IPS-18a (cell line): Measurements from ENCODE around the gene PRR29.

Experiments used
- H3K27ac ChIP-seq: one replicate; pipeline ENCODE4 v1.5.1; 2013; ENCODE audit warnings: low read length
- H3K27me3 ChIP-seq: one replicate; pipeline ENCODE4 v1.6.1; 2013; ENCODE audit warnings: mild to moderate bottlenecking, low read length; ENCODE audit not compliant: control insufficient read depth, insufficient read depth
- H3K36me3 ChIP-seq: one replicate; pipeline ENCODE4 v1.6.1; 2013; ENCODE audit warnings: low read depth, low read length; ENCODE audit not compliant: control insufficient read depth
- H3K4me1 ChIP-seq: one replicate; pipeline ENCODE4 v1.6.1; 2013; ENCODE audit warnings: low read depth, low read length; ENCODE audit not compliant: control insufficient read depth
- H3K4me3 ChIP-seq: one replicate; pipeline ENCODE4 v1.5.1; 2013; ENCODE audit warnings: low read length
- H3K9ac ChIP-seq: one replicate; pipeline ENCODE4 v1.6.1; 2013; ENCODE audit warnings: mild to moderate bottlenecking, low read length, moderate library complexity
- H3K9me3 ChIP-seq: one replicate; pipeline ENCODE4 v1.6.1; 2013; ENCODE audit warnings: low read depth, low read length; ENCODE audit not compliant: control insufficient read depth

The PRR29 gene

GRCh38 chr17:64024781-64025731 is 26.9 kb downstream of the PRR29 start:
- H3K27me3 ChIP-seq = no peaks in the 10 kb centered on the region
- no peaks in the 10 kb centered on the region for H3K36me3 ChIP-seq
- no peaks in the 10 kb centered on the region for H3K4me1 ChIP-seq
- no peak overlapping the region for H3K27ac ChIP-seq
- no peak overlapping the region for H3K4me3 ChIP-seq
- no peak overlapping the region for H3K9ac ChIP-seq
- H3K9me3 ChIP-seq = no peaks in the 10 kb centered on the region

GRCh38 chr17:64025732-64026294 is 27.7 kb downstream of the PRR29 start:
- Histone ChIP-seq H3K36me3 (no peaks in the 10 kb centered on the region), H3K27me3 (no peaks in the 10 kb centered on the region), H3K27ac (no peak overlapping the region), H3K9me3 (no peaks in the 10 kb centered on the region), H3K4me1 (no peaks in the 10 kb centered on the region), H3K9ac (no peak overlapping the region), H3K4me3 (no peak overlapping the region)

GRCh38 chr17:64028874-64029464 is 30.8 kb downstream of the PRR29 start:
- Histone ChIP-seq H3K4me1 (no peaks in the 10 kb centered on the region), H3K9me3 (no peaks in the 10 kb centered on the region), H3K4me3 (no peak overlapping the region), H3K9ac (no peak overlapping the region), H3K36me3 (no peaks in the 10 kb centered on the region), H3K27me3 (no peaks in the 10 kb centered on the region), H3K27ac (no peak overlapping the region)

GRCh38 chr17:64032081-64032480 is 33.9 kb downstream of the PRR29 start:
- Histone ChIP-seq H3K4me3 (no peak overlapping the region), H3K9me3 (no peaks in the 10 kb centered on the region), H3K9ac (no peak overlapping the region), H3K36me3 (no peaks in the 10 kb centered on the region), H3K4me1 (no peaks in the 10 kb centered on the region), H3K27ac (no peak overlapping the region), H3K27me3 (no peaks in the 10 kb centered on the region)

- H3K36me3 ChIP-seq = no peaks in the 10 kb centered on the region
- H3K27me3 ChIP-seq = no peaks in the 10 kb centered on the region
- no peak overlapping the region for H3K27ac ChIP-seq
- no peak overlapping the region for H3K4me3 ChIP-seq
- no peaks in the 10 kb centered on the region for H3K4me1 ChIP-seq
- H3K9ac ChIP-seq = no peak overlapping the region
- no peaks in the 10 kb centered on the region for H3K9me3 ChIP-seq
These were observed 38.2 kb downstream of the PRR29 start for GRCh38 chr17:64036198-64036922.

GRCh38 chr17:64037180-64037579 is 39.0 kb downstream of the PRR29 start:
- H3K9ac ChIP-seq = no peak overlapping the region
- H3K4me1 ChIP-seq = no peaks in the 10 kb centered on the region
- no peak overlapping the region for H3K4me3 ChIP-seq
- H3K36me3 ChIP-seq = no peaks in the 10 kb centered on the region
- H3K9me3 ChIP-seq = no peaks in the 10 kb centered on the region
- no peak overlapping the region for H3K27ac ChIP-seq
- H3K27me3 ChIP-seq = no peaks in the 10 kb centered on the region

GRCh38 chr17:64037802-64038201 is 39.7 kb downstream of the PRR29 start:
- Histone ChIP-seq H3K9me3 (no peaks in the 10 kb centered on the region), H3K27me3 (no peaks in the 10 kb centered on the region), H3K27ac (no peak overlapping the region), H3K36me3 (no peaks in the 10 kb centered on the region), H3K9ac (no peak overlapping the region), H3K4me3 (no peak overlapping the region), H3K4me1 (no peaks in the 10 kb centered on the region)

- Histone ChIP-seq H3K27ac (no peak overlapping the region), H3K9ac (no peak overlapping the region), H3K36me3 (no peaks in the 10 kb centered on the region), H3K27me3 (no peaks in the 10 kb centered on the region), H3K4me3 (no peak overlapping the region), H3K4me1 (no peaks in the 10 kb centered on the region), H3K9me3 (no peaks in the 10 kb centered on the region)
These were observed 40.4 kb downstream of the PRR29 start for GRCh38 chr17:64038331-64039105.

- Histone ChIP-seq H3K36me3 (no peaks in the 10 kb centered on the region), H3K27ac (no peak overlapping the region), H3K27me3 (no peaks in the 10 kb centered on the region), H3K9ac (no peak overlapping the region), H3K4me1 (no peaks in the 10 kb centered on the region), H3K9me3 (no peaks in the 10 kb centered on the region), H3K4me3 (no peak overlapping the region)
These were observed 40.9 kb downstream of the PRR29 start for GRCh38 chr17:64039106-64039400.

- H3K9me3 ChIP-seq = no peaks in the 10 kb centered on the region
- H3K9ac ChIP-seq = no peak overlapping the region
- no peak overlapping the region for H3K4me3 ChIP-seq
- no peaks in the 10 kb centered on the region for H3K4me1 ChIP-seq
- H3K27me3 ChIP-seq = no peaks in the 10 kb centered on the region
- no peak overlapping the region for H3K27ac ChIP-seq
- no peaks in the 10 kb centered on the region for H3K36me3 ChIP-seq
These were observed 42.1 kb downstream of the PRR29 start for GRCh38 chr17:64040206-64040605.

GRCh38 chr17:64041912-64042311 is 43.8 kb downstream of the PRR29 start:
- Histone ChIP-seq H3K36me3 (no peaks in the 10 kb centered on the region), H3K27ac (no peak overlapping the region), H3K4me1 (no peaks in the 10 kb centered on the region), H3K9ac (no peak overlapping the region), H3K4me3 (no peak overlapping the region), H3K9me3 (no peaks in the 10 kb centered on the region), H3K27me3 (no peaks in the 10 kb centered on the region)
